ENCODE data around the gene CTIF.

Gene CTIF

GRCh38 chr18:48575301-48575657, 36.4 kb downstream of the CTIF start:
- DNase-seq (ENCODE audit: low spot score), result no peak

- DNase-seq (ENCODE audit: low spot score), result no peak
Measured at GRCh38 chr18:48575658-48576456, 37.0 kb downstream of the CTIF start.

- no peak for DNase-seq (ENCODE audit: low spot score)
Measured at GRCh38 chr18:48576457-48576771, 37.6 kb downstream of the CTIF start.

- no peak for DNase-seq (ENCODE audit: low spot score)
Measured at GRCh38 chr18:48577478-48578190, 38.8 kb downstream of the CTIF start.

GRCh38 chr18:48578289-48578688, 39.5 kb downstream of the CTIF start:
- DNase-seq (ENCODE audit: low spot score), result no peak

- DNase-seq (ENCODE audit: low spot score), result no peak
Measured at GRCh38 chr18:48580066-48580465, 41.2 kb downstream of the CTIF start.

GRCh38 chr18:48580782-48581181, 42.0 kb downstream of the CTIF start:
- DNase-seq (ENCODE audit: low spot score), result no peak

GRCh38 chr18:48581206-48581605, 42.4 kb downstream of the CTIF start:
- DNase-seq (ENCODE audit: low spot score), result no peak

- no peak for DNase-seq (ENCODE audit: low spot score)
Measured at GRCh38 chr18:48581941-48582340, 43.1 kb downstream of the CTIF start.

GRCh38 chr18:48582946-48583345, 44.1 kb downstream of the CTIF start:
- no peak for DNase-seq (ENCODE audit: low spot score)

- no peak for DNase-seq (ENCODE audit: low spot score)
Measured at GRCh38 chr18:48583573-48583972, 44.7 kb downstream of the CTIF start.

GRCh38 chr18:48589797-48590519, 51.1 kb downstream of the CTIF start:
- DNase-seq (ENCODE audit: low spot score), result no peak

GRCh38 chr18:48590678-48591077, 51.8 kb downstream of the CTIF start:
- DNase-seq (ENCODE audit: low spot score), result peak; percentile 74

- no peak for DNase-seq (ENCODE audit: low spot score)
Measured at GRCh38 chr18:48592540-48593171, 53.8 kb downstream of the CTIF start.

GRCh38 chr18:48594471-48595094, 55.8 kb downstream of the CTIF start:
- no peak for DNase-seq (ENCODE audit: low spot score)

- DNase-seq (ENCODE audit: low spot score), result no peak
Measured at GRCh38 chr18:48595703-48596218, 56.9 kb downstream of the CTIF start.

- DNase-seq (ENCODE audit: low spot score), result no peak
Measured at GRCh38 chr18:48597110-48597509, 58.3 kb downstream of the CTIF start.

- DNase-seq (ENCODE audit: low spot score), result no peak
Measured at GRCh38 chr18:48597671-48598070, 58.8 kb downstream of the CTIF start.

GRCh38 chr18:48599391-48599790, 60.6 kb downstream of the CTIF start:
- DNase-seq (ENCODE audit: low spot score), result no peak

- no peak for DNase-seq (ENCODE audit: low spot score)
Measured at GRCh38 chr18:48600046-48600445, 61.2 kb downstream of the CTIF start.

- DNase-seq (ENCODE audit: low spot score), result no peak
Measured at GRCh38 chr18:48600456-48601090, 61.7 kb downstream of the CTIF start.

Measured in AG08396 (cell line).